GM21576 (cell line): ENCODE results near the gene SMIM28.
"Not testable (repeated sequence)": the region's sequence is repeated elsewhere in the genome, so short reads cannot be mapped to it uniquely, and the experiment has no call there.

ENCODE experiments used
- ATAC-seq: cut with Tn5 transposase; IDR thresholded peaks from one replicate; pipeline ENCODE4 v1.9.1; 2021; ENCODE audit warnings: mild to moderate bottlenecking, moderate library complexity; ENCODE audit not compliant: unreplicated experiment

Gene SMIM28

DNA sequence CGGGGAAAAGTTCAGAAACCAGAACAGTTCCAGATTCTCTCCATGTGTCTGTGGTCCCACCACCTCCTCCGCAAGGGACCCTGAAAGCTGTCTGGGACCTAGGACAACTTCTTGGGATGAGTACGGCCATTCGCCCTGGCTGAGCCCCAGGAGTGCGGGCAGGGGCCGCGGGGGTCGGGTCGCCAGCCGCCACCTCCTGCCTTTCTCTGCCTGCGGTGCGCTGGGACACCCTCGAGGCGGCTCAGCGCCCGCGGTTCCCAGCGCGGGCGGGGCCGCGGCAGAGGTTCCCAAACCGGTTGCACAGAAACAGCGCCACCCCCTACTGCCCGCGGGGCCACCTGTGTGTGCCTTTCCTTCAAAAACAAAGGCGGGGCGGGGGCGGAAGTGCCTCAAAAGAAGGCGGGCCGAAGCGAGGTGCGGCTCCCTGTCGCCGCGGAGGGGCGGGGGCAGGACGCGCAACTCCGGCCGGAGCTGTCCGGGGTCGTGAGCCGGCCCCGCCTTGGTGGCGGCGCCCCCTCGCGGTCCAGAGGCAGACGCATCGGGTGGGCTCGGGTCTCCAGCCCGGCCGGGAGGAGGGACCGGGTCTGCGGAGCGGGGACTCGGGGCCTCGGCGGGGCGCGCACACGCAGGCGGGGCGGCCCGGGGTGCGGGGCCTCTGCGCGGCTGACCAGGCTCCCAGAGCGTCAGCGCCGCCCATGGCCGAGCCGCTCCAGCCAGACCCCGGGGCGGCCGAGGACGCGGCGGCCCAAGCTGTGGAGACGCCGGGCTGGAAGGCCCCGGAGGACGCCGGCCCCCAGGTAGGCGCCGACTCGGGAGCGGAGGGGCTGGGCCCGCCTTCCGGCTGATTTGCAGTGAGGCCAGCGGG, 26.3 kb downstream of the SMIM28 start, which contains the start of gene HEBP2:
TSS of gene HEBP2 (plus strand) at position 423 of the 865 bp plus-strand sequence. CDS start at position 696, 273 bp downstream.
- peak; percentile 92 for ATAC-seq

DNA sequence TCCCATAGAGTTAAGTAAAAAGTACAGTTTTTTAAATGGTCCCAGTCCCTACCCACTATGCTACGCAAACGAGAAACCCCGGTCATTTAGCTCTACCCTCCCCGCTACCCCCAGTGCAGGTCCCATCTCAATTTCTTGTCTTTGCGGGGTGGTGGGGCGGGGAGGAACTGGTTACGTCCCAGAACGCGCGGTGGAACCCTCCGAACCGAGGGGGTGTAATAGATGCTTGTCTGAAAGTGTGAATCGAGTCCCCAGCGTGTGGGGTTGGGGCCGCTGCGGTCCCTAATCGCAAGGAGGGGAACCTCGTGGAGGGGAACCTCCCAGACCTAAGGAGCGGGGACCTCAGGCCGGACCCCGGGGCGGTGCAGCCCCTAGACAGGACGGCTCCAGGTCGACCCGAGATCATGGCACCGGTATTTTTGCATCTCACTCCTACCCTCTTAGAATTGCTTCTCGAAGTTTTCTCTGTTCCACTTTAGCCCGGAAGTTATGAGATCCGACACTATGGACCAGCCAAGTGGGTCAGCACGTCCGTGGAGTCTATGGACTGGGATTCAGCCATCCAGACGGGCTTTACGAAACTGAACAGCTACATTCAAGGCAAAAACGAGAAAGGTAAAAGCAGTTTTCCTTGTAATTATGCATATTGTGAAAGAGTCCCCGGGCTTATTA, 27.1 kb downstream of the SMIM28 start:
- ATAC-seq = no peak

DNA sequence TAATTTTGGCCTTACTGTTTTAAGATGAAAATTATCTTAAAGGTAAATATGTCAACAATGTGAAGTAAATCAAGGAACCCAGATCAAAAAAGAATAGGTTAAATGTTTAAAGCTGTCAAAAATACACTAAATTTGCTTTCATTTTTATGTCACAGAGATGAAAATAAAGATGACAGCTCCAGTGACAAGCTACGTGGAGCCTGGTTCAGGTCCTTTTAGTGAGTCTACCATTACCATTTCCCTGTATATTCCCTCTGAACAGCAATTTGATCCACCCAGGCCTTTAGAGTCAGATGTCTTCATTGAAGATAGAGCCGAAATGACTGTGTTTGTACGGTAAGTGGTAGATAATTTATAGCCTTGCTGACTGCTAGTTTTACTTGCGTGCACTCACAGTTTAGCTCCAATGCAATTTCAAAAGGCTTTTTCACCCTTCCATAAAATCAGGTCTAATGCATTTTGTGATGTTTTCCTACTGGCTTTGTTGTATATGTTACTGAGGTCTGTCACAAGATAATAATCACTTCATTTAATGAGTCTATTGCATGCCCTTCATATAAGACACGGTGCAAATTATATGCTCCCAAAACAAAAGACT, 28.2 kb downstream of the SMIM28 start:
- ATAC-seq = no peak

DNA sequence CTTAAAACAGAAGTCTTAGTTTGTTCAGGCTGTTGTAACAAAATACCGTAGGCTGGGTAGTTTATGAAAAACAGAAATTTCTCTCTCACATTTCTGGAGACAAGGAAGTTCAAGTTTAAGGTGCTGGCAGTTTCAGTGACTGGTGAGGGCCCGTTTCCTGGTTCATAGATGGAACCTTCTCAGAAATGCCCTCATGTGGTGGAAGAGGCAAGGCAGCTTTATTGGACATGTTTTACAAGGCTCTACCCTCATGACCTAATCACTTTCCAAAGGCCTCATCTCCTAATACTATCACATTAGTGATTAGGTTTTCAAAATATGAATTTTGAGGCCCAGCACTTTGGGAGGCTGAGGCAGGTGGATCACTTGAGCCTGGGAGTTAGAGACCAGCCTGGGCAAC, 28.7 kb downstream of the SMIM28 start:
- ATAC-seq = no peak

DNA sequence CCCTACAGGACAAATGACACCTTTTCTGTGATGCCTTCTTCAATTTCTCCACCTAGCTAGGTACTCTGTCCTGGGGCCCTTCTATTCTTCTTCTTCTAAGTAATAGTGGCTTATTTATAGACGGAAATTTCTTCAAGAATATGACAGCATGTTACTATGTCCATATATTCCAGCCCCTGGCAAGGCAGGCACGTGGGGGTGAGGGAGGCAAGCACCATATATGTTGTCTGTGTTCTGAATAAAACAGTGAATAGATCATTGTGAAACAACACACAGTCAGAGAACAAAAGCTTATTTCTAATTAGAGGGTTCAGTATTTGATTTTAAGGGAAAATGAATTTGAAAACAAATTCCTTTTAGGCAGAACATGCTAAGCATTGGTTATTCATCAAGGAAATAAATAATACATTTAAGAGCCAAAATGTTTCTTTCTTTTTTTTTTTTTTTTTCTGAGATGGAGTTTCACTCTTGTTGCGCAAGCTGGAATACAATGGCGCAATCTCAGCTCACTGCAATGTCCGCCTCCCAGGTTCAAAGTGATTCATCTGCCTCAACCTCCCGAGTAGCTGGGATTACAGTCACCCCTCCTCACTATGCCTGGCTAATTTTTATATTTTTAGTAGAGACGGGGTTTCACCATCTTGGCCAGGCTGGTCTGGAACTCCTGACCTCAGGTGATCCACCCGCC, 32.5 kb downstream of the SMIM28 start:
- no peak for ATAC-seq

DNA sequence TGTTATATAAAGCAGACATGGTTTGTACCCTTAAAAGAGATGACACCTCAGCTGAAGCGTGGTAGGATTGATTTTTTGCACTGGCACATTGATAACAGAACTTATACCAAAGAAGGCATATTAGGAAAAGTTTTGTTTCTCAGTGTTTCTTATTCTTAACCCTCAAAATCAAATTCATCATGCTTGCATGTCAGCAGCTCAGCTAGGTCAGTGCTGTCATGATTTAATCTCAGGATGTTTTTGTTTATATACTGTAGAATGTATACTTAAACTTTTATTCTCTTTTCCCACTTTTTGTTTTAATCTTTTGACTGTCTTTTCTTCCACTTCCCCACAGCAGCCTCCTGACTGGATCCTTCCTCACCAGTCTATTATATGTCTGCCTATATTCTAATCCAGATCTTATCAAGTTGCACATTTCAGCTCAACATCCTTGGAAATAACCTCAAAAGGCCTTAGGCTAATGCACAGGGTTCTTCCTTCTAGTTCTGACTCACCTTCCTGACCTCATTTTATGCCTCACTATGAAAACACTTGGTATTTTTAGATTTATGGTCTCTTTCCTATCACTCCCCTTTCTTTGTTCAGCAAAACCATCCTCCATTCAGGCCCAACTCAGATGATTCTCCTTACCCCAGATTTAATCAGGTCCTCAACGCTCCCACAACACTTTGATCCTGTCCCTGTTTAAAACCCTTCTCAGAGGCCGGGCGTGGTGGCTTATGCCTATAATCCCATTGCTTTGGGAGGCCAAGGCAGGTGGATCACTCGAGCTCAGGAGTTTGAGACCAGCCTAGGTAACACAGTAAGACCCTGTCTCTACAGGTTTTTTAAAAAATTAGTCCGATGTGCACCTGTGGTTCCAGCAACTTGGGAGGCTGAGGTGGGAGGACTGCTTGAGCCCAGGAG, 33.5 kb downstream of the SMIM28 start:
- peak; percentile 74 for ATAC-seq

DNA sequence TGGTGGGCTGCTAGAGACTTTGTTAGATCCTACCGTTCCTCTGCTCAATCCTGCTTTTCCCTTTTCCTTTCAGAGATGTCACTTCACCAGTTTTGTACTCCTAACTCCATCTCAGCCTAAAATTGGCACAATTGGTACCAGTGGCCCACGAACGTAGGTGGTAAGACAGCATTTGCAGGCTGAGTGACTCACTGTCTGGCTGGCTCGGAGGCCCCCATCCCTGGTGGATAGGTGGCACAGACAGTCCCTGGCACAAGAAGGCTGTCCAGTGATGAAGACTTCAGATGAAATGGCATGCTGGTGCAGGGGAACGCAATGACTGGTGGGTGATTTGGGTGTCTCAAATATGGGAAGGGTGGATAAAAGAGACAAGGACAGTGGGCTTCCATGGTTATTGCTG, 37.4 kb downstream of the SMIM28 start:
- ATAC-seq = no peak

DNA sequence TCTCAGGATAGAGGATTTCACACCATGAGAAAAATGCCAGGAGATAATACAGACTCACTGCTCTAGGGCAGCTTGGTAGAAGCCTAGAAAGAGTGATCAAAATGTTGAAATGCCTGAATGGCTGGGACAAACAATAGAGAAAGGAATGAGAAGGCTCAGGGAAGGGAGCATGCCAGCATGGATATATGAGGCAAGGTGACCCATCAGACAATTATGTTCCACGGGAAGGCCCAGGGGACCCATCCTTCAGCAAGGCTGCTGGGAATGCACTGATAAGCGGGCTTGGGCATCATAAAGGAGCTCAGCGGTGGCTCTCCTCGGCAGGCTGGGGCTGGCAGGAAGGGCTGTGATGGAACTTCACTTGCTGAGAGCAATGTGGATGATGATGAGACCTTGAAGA, 38.5 kb downstream of the SMIM28 start:
- ATAC-seq = no peak

DNA sequence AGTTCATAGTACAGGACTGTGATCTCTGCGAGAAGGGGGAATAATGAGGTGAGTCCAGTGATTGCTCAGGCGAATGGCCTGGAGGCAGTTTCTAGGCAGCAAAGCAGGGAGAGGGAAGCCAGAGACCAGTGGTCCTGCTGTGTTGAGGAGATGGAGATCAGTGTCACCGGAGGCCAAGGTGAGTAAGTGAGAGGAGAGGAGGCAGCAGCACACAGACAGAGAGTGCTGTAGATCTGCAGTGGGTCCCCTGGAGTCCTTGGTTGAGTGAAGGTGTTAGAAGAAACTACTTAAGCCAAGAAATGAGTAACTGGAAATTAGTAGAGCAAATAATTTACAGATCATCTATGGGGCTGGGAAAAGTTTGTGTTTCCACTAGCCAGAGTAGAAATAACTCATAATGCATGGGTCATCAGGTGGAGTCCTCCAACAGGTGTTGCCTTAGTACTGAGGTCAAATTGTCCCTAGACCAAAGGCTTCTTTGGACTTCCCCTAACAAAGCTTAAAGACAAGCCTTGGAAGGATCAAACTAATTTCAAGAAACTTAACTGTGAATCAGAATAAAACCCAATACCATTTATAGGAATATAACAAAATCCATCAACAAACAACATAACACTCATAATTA, 39.9 kb downstream of the SMIM28 start:
- ATAC-seq = no peak

DNA sequence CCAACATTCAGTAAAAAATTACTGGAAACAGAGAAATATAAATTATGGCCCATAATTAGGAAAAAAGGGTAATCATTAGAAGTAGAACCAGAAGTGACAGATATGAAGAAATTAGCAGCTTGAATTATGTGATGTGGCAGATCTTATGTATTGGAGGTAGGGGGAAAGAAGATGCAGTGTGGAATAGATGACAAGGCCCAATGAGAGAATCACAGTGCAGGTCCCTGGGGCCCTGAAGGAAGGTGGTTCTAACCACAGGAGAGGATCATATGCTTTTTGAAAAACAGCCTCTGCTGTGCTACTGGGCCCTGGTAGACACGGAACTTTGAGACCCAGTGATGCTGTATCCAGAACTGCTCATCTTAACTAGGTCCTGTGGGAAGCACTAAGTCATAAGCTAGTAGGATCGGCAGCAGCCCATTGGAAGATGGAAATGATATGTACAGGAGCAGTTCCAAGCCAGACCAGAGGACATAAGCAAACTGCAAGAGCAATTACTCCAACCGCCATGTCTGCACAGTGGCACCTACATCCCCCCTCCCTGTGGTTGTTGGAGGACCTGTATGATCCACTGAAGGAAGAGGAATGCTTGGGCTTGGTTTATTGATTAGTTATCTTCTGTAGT, 40.5 kb downstream of the SMIM28 start:
- ATAC-seq = no peak

DNA sequence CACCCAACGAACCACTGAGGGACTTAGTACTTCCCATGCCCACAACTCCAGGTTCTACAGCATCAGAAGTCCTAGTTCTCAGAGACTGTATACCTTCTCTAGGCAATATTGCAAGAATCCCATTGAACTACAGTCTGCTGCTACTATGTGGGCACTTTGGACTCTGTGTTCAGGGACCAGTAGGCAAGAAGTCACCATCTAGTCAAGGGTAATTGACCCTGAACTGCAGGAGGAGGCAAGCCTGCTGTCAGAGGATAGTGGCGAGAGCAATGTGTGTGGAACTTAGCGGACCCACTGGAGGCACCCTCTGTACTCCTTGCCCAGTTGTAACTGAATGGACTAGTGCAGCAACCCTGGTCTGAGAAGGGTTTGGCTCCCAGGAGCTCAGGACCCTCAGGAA, 42.1 kb downstream of the SMIM28 start:
- no peak for ATAC-seq

DNA sequence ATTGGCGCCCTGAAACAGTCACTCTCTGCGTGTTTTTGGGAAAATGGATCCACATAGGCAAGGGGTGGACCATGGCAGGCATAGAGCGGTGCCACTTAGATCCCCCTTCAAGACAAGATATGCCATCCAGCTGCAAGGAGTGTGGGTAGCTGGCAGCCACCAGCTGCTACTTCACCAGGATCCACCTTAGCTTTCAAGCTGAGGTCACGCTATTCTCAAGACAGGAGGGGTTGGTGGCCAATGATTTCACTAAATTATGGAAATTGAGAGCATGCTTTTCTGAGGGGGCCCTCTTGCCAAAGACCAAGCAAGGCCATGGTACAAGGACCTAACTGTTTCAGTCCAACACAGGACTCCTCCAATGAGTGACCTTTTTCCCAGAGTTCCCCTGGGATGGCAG, 42.7 kb downstream of the SMIM28 start:
- no peak for ATAC-seq

DNA sequence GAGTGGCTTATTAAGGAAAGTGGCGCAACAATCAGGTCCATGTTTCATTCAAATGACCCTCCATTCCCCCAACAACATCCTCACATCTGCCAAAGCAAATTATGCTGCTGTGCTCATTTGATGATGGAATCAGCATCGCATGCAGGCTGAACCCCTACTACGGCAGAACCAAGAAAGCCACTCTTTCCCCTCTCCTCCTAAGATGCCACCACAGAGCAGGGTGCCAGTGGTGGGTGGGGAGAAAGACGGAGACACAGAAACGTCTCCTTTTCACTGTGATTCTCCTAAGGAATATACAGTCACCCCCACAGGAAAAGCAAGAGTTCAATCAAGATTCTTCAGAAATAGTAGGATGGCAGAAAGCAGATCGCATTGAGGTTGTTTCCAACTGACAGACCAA, 43.4 kb downstream of the SMIM28 start:
- no peak for ATAC-seq

DNA sequence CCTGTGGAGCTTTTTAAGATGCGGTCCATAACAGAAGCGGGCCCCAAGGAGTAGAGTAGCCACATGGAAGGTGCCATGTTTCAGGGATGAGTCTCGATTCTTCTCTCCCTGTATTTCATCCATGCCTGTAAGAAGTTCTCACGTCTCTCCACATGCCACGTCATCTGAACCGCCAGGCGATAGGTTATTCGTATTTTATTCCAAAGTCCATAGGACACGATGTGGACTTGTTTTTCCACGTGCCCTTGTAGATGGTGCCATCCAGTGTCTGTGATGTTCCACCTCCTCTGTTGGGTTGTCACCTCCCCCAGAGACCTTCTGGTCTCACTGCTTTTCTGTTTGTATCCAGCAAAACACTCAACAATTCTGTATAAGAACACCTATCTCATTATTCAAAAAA, 43.9 kb downstream of the SMIM28 start:
- ATAC-seq = no peak

DNA sequence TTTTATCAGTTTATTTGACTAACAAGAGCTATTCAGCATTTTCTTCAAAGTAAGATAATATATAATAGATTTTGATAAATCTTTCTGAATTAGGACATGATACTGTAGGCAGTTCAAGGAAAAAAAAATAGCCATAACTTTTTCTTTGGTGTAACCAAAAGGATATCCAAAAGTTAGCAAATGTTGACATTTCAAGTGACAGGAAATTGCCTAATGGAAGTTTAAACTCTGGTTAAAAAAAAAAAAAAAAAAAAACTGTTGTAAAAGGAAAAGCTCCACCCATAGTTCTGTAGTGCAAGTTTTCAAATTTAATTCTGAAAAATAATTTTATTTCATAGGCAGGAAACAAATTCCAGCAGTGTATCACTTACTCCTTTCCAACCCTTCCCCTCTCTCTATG, 45.2 kb downstream of the SMIM28 start:
- no peak for ATAC-seq

DNA sequence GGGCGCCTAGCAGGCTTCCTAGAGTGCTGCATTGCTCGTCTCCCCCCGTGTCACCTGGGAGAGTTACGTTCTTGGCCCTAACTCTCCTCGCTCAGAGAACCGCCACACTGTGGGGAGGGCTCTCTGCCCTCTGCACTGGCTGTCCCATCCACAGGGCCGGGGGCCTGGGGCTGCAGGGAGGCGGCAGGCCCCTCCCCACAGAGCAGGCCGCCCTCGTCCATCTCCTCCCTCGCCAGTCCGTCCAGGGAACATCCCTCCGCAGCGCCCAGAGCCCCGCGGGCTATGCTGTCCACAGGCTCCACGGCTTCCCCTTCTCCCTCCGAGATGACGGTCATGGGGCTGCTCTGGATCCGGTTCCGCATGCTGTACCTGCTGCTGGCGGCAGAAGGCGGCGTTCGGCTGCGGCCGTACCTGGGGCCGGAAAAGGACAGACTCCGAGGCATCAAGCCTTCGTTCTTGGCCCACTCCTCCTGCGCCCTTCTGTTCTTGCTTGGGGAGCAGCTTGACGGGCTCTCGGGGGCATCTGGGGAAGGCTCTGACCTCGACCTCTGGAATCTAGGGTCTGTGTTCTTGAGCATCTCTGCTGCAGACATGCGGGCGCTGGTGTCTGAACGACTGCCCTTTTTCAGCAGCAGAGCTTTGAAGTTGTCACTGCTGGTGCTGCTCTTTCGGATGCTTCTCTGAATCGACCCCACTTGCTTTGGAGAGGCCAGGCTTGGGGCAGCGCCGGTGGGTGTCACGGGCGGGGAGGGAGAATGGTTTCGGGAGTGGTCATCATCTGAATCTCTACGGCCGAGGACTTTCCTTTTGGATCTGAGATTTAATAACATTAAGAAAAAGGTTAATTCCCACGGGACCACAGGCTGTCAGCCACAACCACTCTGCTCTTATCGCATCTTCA, 46.5 kb downstream of the SMIM28 start:
- no peak for ATAC-seq

DNA sequence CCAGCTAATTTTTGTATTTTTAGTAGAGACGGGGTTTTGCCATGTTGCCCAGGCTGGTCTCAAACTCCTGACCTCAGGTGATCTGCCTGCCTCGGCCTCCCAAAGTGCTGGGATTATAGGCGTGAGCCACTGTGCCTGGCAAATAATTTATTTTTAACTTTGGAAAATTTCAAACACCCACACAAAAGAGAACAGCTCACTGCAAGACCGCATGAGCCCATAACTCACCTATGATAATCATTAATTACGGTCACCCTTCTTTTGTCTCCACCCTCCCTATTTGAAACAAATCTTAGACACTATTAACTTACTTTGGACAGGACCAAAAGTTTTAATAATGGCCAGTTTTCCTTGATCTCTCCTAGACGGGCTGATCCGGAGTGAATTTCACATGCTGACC, 47.6 kb downstream of the SMIM28 start:
- ATAC-seq = not testable (repeated sequence)

DNA sequence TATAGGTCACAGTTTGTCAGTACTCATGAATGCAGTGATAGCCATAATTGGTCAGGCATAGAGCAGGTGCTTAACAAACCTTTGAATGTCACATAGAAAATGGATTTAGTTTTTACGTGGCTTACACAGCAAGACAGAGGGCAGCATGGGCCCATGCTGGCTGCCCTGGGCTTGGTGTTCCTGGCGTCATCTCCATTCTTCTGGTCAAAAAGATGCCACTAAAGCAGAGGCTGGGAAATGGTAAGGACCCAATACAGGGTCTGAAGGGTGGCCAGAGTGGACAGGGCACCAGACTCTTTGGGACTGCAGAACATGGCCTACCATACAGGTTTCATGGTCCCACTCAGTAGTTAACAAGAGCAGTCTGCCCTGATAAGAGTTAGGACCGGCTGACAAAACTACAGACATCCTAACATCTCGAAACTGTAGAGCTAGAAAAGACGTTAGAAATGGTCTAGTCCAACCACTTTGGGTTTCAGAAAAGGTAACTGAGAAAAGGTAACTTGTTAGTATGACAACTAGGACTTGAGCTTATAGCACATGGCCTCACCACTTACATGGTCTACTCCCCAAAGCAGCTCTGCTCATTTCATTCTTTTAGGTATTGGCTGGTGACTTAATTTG, 48.9 kb downstream of the SMIM28 start:
- no peak for ATAC-seq
